LoVo (cell line): ENCODE results near the gene SLIT3.

ENCODE experiments used
- DNase-seq: peaks from one replicate; pipeline ENCODE4 v3.0.0-alpha.2; 2016; ENCODE audit warnings: low spot score

The SLIT3 gene

DNA sequence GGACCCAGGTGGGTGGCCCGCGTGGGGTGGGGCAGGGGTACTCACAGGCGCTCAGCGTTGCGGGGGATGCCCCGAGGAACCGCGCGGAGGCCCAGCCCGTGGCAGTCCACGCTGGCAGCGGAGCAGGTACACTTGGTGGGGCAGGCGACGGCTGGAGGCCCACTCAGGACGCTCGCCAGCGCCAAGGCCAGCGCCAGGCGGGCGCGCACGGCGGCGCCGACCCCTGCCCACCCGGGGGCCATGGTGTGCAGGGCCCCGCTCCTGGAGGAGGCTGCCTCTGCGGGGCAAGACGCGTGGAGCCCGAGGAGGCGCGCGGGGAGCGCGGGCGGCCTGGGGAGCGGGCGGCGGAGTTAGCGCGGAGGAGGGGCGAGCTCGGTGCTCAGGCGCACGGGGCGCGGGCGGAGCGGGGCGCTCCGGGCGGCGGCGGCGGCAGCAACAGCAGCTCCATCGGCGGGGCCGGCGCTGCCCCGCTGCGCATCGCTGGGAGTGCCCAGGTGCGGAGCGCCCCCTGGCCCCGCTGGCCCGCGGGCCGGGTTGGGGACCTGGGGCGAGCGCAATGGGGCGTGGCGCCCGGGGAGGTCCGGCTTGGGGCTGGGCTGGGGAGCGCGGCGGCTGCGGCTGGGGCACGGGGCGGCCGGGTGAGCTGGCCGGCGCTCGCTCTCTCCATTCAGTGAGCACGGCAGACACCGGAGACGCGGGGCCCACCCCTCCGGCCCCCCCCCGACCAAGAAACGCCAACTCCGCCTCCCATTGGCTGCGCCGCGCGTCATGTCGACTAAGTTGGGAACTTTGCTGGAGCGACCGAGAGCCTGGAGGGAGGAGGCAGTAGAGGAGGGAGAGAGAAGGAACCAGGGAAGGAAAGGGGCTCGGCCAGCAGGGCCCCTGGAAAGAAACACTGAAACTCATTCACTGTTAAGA, at the start of gene SLIT3:
Gene SLIT3, minus strand, starts transcription at position 672 of the 918 bp plus-strand sequence. Its CDS starts 430 bp downstream, at position 242.
- no peak for DNase-seq

DNA sequence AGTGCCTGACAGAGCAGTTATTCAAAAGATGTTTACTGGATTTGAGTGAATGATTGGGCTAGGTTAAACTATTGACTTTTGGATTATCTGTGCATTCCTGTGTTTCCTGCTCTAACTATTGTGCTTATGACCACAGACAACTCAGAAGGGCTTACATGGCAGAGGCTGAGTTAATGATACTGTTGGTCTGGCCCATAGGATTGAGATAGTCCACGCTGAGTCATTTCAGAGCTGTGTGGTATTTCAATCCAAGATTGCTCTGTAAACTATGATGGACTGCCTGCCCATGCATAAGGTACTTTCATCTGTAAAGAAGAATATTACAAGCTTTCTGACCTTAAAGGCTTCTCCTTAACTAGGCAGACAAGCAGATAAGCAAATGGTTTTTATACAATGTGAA, 49.1 kb upstream of the SLIT3 start:
- no peak for DNase-seq

DNA sequence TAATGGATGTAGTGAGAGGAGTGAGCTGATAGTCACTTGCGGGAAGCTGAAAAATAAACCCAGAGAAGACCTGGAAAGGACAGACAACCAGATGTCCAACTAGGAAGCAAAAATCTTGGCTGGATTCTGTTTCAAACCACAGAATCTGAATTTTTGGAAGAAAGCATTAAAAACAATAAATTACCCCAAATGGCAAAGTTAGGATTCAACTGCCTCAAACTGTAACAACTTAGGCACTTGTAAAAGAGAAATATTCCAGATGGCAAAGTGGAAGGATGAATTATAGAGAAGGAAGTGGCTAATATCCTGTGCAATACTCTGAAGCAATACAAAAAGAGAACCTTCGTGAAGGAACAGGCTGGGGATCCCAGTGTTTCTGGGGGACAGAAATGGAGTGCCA, 46.8 kb upstream of the SLIT3 start:
- DNase-seq: no peak

DNA sequence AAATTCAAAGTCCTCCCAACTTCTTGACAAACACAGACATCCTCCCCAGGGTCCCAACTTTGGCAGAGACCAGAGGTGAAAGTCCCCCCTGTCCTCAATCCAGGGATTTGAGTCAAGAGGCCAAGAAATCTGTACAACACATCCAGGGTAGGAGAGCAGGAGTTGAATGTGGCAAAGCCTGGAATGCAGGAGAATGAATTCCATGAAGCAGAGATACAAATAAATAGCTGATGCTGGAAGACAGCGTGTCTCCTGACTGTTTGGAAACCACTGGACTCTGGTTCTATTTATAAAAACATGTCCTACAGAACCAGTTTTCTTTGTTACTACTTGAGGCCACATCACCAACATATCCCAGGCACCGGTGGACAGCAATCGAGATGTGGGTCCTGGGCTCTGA, 43.7 kb upstream of the SLIT3 start:
- no peak for DNase-seq

DNA sequence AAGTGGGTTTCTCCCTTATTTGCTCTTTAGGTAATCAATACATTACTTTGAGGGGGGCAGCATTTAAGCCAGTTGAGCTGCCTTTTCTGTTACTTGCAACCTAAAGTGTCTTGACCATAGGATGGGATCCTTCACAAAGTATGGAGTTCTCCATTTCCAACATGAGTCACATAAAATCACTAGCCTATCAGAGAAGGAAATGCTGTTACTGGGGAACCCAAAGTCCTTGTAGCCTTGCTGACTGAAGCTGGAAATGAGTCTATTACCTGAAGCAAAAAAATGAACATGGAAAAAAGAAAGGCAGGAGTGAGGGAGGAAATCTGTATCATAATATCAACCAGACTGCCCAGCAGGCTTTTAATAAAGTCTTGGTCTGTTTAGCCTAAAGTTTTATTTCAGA, 42.8 kb upstream of the SLIT3 start:
- no peak for DNase-seq

DNA sequence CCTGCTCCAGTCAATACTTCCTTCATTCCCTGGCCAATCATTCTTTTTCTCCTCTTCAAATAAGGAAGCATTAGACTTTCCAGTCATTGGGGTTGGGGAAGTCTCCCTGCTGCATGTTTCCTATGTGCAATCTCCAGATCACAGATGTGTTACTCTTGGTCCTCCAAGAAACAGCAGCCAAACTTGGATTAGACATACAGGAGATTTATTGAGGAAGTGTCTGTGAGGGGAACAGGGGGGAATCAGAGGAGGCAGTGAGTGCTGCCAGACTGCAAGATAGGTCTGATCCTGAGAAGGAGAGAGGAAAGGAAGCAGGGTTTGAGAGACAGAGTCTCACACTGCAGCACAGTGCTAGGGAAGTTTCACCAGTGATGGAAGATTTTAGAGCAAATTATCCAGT, 40.6 kb upstream of the SLIT3 start:
- DNase-seq: no peak

DNA sequence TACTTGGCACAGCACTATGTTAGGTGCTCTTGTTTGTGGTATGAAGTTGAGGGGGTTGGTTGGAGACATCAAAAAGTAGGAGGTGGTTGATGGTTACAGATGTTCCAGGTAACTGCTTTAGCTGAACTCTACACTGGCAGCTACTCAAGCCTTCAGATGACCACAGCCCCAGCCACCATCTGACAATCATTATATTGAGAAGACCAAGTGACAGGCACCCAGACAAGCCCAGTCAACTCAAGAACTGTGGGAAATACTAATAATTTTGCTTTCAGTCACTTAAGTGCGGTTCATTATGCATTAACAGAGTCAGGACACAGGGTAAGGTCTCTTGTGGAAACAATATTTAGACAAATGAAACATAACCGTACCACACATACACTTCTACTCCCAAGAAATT, 38.9 kb upstream of the SLIT3 start:
- no peak for DNase-seq

DNA sequence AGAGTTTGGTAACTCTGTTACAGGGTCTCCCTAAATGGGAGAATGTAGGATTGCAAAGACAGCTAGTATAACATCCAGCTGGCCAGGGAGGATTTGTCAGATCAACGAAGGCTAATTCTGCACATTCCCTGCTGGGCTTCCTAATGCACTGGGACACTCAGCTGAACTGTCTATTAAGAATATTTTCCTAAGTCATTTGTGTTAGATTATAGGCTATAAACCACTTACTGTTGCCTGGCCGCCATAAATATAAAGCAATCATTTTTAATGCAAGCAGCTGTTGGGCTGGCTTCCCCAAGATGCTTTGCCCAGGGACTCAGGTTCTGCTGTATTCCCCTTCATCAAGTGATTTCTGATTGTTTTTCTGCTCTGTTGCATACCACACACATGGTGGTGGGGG, 35.3 kb upstream of the SLIT3 start:
- DNase-seq: no peak

DNA sequence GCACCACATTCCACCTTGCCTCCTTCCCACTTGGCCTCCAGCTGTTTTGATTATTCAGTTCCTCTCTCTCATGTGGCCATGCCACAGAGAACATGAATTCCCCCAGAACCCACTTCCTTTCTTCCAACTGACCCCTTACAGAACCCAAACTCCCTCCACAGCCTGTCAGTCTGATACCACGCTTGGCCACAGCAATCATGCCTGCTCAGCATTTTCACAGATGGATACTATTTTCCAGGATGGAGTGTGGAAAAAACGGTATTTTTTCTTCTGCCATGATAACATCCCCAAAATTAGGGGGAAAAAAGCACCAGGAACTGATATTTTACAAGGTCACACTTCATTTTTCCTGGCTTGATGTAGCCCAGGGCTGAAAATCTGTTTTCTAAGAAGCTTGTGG, 34.9 kb upstream of the SLIT3 start:
- DNase-seq: no peak

DNA sequence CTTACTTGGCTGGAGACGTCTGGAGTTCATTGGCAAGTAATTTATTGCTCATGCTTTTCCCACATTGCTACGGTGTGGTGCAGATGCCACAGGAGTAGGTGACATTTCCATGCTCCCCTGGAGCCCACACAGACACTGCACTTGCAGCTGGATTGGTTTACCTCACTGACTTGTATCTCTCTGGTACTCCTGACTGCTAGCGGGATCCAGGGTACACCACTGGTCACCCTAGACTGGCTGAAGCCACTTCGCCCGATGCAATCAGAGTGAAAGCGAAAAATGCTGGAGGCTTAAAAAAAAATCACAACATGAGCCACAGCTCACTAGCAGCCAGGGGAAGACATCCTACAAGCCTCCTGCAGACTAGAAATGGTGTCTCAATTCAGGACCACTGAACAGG, 32.6 kb upstream of the SLIT3 start:
- DNase-seq: no peak

DNA sequence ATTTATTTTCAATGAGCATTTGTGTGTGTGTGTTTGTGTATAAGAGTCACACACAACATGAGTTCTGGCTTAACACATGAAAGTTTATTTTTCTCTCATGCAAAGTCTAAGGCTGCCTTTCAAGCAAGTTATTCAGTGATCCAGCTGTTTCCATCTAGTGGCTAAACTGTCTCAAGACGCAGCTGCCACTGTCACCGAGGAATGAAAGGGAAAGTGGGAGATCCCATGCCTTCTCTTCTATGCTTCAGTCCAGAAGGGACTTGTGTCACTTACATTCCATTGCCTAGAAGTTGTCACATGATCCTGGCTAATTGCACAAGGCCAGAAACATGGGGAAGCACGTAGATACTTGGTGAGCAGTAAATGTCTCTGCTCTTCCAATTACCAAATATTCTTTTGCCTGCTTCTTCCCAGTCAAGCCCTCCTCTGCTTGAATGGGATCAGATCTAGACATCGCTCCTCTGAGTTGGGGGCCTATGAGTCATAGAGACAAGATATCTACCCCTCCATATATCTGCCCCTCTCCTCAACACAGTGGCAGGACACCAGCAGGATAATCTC, 30.4 kb upstream of the SLIT3 start:
- no peak for DNase-seq

DNA sequence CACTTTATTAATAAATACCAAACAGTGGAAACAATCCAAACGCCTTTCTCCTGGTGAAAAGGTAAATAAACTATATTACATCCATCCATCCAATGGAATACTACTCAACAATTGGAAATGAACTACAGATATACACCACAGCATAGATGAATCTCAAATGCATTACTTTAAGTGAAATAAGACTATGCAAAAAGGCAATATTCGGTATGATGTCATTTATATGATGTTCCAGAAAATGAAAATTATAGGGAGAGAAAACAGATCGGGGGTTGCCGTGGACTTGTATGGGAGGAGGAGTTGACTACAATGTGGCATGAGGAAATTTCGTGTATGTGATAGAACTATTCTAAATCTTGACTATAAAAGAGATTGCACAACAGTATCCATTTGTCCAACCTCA, 27.5 kb upstream of the SLIT3 start:
- DNase-seq: no peak

DNA sequence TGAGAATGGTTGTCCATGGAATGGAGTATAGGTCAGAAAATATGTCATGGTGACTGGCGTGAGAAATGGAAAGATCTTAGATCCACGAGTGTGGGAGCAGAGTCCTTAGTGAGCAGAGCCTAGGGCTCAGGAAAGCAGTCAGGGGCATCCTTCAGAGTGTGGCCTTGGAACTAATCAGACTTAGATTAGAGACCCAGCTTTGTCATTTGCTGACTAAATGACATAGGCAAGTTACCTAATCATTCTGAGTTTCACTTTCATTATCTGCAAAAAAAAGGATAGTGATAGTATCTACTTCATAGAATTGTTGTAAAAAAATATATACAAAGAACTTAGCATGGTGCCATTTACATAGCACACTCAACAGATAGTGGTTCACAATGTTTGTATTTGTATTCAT, 24.3 kb upstream of the SLIT3 start:
- DNase-seq: no peak

DNA sequence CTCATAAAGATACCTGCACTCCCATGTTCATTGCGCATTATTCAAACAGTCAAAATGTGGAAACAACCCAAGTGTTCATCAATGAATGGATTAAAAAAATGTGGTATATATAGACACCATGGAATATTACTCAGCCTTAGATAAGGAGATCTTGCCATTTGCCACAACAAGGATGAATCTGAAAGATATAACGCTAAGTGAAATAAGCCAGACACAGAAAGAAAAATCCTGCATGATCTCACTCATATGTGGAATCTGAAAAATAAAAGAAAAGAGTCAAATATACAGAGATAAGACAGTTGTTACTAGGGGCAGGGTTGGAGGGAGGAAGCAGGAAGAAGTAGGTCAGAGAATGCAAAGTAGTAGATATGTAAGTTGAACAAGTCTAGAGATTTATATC, 17.6 kb upstream of the SLIT3 start:
- no peak for DNase-seq

DNA sequence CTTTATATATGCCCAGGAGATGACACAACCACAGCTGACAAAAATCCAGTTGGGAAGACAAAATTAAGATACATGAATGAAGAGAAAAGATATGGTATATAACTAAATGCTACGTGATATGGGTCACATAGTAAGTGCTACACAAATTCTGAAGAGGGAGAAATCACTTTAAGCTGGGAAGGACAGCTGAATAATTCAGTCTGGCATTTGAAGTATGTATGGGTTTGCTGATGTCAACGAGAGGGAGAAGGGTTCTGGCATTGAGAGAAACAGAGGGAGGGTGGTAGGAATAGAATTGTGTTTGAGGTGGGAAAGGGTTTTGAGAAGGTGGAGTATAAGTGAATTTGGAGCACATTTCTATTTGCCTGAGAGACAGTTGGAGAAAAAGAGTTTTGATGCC, 6.7 kb upstream of the SLIT3 start:
- DNase-seq: no peak

DNA sequence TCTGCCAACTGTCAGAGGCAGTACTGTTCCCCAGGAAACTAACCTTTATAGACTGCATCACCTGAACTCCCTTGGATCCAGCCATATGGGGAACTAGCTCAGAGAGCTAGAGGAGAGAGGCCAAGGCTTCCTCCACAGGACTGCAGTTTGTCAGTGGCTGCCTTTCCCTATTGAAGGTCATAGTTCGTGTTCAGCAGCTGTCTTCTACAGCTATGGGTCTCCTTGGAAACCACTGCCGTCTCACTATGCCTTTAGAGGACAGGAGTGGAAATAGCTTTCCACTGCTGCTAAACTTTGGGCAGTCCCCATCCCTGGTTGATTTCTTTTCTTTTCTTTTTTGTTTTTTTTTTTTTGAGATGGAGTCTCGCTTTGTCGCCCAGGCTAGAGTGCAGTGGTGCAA, 4.4 kb upstream of the SLIT3 start:
- no peak for DNase-seq

DNA sequence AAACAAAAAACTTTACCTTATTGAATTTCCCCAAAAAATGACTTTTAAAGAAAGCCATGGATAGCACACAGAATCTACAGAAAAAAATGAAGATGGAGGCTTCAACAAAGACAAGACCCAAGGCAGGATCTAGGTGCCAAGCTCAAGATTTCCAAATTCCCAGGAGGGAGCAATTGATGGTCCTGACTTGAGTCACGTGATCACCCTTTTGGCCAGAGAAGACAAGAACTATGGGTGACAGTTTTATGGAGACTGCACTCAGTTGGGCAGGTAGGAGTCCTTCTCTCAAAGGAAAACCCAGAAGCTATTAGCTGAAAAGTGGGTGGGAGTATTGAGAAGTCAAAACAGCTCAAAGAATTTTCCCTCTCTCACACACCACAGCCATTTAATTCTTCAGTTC, 3.2 kb upstream of the SLIT3 start:
- DNase-seq: no peak

DNA sequence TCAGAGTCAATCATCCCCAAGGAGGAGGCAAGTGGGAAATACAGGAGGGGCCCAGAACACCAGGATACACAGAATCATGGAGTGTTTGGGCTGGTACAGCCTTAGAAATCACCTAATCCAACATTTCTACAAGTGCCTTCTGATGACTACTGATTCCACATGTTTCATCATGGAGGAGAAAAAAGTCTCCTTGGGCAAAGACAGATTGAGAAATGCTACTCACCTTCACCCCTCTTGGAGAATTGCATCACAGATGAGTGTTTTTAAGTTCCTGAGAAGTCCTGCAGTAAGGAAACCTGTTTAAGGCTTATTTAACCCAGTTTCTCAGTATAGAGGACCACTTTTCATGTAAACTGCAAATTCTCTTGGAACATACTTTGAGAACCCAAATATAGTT, 2.2 kb upstream of the SLIT3 start:
- no peak for DNase-seq

DNA sequence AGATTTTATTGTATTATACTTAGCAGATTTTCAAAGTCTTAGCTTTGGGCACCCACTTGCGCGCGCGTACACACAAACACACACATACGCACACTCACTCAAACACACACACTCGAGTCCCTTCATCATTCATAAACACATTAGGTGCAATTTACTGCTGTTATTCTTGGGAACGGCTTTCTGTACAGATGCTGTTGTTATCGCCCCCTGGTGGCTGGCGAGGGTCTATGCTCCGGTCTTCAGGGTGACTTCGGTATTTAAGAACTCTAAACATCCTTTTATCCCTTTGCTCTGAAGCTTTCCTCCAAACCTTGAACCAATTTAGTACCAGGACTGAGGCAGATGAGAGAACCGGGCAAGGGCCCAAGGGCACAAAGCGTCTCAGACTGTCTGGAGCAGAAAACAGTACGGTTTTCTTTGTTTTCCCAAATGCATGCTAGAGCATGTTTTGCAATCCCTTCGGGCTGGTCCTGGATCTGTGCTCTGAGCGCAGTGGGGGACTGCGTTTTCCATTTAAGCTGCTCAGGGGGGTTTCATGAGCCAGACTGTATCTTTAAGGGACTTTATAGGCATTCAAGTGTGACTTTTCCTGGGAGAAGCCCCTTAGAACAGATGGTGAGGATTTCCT, 1.7 kb upstream of the SLIT3 start:
- DNase-seq: peak; percentile 42

DNA sequence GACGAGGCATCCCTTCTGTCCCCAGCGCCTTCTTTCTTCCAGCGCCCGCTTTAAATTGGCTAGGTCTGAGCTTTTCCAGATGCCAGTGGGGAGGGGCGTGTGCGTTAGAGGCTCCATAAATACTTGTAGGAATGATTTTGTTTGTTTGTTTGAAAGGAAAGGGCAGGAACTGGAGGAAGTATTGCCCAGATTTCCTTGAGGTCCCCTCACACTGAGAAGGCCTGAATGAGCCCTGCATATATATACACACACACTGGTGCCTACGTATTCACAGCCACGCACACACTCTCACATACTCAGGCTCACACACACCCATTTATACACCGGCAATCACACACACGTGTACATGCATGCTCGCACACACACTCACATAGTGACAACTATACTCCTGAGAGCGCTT, 1.0 kb upstream of the SLIT3 start:
- no peak for DNase-seq

DNA sequence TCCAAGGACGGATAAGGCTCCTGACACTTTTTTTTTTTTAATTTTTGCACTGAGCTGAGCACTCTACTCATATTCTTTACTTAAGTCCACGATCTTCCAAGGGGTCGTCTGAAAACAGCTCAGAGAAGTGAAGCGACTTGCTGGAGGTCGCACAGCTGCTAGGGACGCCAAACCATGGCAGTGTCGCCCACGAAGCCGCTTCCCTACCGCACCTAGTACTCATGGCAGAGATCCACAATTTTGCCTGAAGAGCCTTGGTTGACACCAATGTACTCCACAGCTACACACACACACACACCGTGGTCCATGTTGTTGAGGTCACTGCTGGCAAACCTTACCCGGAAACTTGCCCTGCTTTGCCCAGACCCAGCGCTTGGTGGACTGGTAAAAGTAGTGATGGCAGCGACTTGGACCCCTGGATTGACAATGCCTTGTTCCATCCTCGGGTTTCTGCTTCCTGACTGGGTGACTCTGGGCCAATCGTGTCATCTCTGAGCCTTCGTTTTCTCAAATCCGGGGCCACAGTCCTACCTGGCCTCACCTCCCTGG, 521 bp upstream of the SLIT3 start:
- DNase-seq: no peak

DNA sequence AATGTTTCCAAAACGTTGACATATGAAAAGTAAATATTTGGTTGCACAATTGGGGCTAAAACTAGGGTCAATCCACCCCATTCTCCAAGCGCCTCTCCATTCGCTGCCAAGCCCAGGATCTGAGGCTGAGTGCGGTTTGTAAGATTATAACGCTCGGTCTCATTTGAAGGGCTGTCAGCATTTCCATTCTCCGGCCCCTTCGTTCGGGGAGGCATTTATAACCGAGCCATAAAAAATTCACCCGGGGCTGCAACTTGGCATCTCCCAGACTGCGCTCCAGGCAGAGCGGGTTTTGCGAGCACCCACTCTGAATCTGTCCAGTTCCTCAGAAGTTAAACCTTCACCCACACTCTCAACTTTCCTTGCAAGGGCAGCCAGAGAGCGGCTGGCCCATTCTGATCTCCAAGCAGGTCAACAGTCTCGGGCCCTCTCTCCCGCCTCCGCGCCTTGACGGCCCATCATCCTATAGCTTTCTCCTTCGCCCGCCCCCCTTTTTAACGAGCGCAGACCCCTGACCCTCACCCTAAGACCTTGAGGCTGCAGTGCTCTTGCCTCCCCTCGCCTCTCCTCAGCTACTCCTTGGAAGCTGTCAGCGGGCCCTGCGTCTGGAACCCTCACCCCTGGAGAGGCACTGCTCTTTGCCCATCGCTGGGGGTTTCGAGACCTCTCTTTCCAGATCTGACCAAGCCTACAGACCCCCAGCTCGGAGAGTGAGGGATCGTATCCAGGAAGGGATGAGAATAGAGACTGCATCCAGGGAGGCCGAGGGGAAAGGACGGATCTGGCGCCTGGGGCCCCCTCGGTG, 1.1 kb downstream of the SLIT3 start:
- no peak for DNase-seq
